ENCODE measurements around the gene COPS2. TPM values are rescaled to one million over a fixed set of nuclear protein-coding genes. Genes with fewer than 3 reads are reported as not detected.

The COPS2 gene
- total RNA-seq: 10 to 100 TPM; 15.0 to 51.4 (median 24.4) TPM

DNA sequence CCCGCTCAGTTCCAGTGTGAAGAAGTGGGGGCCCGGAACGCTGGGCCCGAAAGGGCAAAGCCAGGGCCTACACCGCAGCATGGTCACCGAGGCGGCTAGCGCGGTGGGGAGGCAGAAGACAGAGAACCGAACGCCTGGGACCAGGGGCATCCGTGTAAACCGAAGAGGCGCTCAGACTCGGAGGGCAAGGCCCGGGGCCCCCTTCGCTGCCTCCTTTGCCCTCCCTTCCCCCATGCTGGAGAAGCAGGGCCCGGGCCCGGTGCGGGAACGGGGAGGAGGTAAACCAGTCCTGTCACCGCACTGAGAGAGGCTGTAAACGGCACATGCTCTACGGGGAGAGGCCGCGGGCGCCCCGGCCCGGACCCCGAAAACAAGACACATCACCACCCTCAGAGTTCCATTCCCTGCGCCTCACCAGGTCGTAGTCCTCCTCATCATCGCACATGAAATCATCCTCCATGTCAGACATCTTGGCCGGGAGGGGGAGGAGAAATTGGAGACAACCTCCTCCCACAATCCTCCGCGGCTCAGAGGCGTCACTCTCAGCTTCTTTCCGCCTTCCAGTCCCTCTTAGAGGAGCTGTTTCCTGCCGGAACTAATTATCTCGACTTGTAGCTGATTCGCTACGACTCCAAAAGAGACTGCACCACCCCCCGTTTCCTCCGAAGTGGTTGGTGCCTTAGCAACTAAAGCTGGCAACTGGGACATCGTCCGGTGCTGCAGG lies at the start of gene COPS2:
Gene COPS2, minus strand, starts transcription at position 490 of the 724 bp plus-strand sequence. Its CDS starts 21 bp downstream, at position 469.
- Histone ChIP-seq H3K9me3 (no peaks in the 10 kb centered on the region), H3K27me3 (no peaks in the 10 kb centered on the region), H3K27ac (peak within 1 kb of the TSS; percentile 88 to 94 (median 92)), H3K4me1 (peaks cover 0 to 45% (median 17%) of the 10 kb centered on the region in 4 donors), H3K36me3 (no peaks in the 10 kb centered on the region), H3K4me3 (peak within 1 kb of the TSS; percentile 82 to 97 (median 89))
- in situ Hi-C loops (cut with MboI; ENCODE audit: low pct_ligation_motif_present in 1 of 4, low pct_unique_long_range_greater_than_20kb in 1 of 4, low sequenced_read_pairs in 3 of 4) (loop anchor here in 1 of 4 donors (10.0 kb wide), 1 partner anchor 290 kb away; no protein-coding TSS in a partner anchor), intact Hi-C loops (cut with DNase I; ENCODE audit: low total_unique reads) (no loop called here)
- 0% methylated on average over 4 to 46 of the region's 46 CpGs for WGBS, 2 donors (ENCODE audit: low coverage in 1 of 2)
- DNase-seq: peak; percentile 96
- TF ChIP-seq POLR2AphosphoS5 (IDR thresholded peaks at IDR 0.05): peak; percentile 80 to 92 (median 90)
- TF ChIP-seq, protein P1, sequence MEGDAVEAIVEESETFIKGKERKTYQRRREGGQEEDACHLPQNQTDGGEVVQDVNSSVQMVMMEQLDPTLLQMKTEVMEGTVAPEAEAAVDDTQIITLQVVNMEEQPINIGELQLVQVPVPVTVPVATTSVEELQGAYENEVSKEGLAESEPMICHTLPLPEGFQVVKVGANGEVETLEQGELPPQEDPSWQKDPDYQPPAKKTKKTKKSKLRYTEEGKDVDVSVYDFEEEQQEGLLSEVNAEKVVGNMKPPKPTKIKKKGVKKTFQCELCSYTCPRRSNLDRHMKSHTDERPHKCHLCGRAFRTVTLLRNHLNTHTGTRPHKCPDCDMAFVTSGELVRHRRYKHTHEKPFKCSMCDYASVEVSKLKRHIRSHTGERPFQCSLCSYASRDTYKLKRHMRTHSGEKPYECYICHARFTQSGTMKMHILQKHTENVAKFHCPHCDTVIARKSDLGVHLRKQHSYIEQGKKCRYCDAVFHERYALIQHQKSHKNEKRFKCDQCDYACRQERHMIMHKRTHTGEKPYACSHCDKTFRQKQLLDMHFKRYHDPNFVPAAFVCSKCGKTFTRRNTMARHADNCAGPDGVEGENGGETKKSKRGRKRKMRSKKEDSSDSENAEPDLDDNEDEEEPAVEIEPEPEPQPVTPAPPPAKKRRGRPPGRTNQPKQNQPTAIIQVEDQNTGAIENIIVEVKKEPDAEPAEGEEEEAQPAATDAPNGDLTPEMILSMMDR (IDR thresholded peaks at IDR 0.05): no peak
- no peak for TF ChIP-seq EP300 (IDR thresholded peaks at IDR 0.05; ENCODE audit: low read depth)
- peak; percentile 58 for TF ChIP-seq POLR2A (IDR thresholded peaks at IDR 0.05)

DNA sequence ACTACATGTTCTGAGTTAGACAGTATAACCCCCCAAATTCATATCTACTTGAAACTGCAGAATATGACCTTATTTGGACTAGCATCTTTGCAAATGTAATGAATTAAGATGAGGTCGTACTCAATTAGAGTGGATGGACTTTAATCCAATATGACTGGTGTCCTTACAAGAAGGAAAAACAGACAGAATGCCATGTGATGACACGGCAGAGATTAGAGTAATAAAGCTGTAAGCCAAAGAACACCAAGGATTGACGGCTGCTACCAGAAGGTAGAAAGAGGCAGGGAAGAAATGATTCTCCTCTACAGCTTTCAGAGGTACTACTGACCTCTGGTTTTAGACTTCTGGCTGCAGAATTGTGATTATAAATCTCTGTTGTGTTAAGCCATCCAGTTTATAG lies 44.9 kb upstream of the COPS2 start:
- TF ChIP-seq POLR2A (IDR thresholded peaks at IDR 0.05): no peak
- no peak for TF ChIP-seq EP300 (IDR thresholded peaks at IDR 0.05; ENCODE audit: low read depth)
- TF ChIP-seq, protein P1 (IDR thresholded peaks at IDR 0.05): no peak
- no peak for TF ChIP-seq POLR2AphosphoS5 (IDR thresholded peaks at IDR 0.05)
- H3K27me3 ChIP-seq: no peaks in the 10 kb centered on the region
- in situ Hi-C loops (cut with MboI; ENCODE audit: low pct_ligation_motif_present in 1 of 4, low pct_unique_long_range_greater_than_20kb in 1 of 4, low sequenced_read_pairs in 3 of 4) (loop anchor here in 1 of 4 donors (25.0 kb wide), 1 partner anchor 937 kb away; no protein-coding TSS in a partner anchor), intact Hi-C loops (cut with DNase I; ENCODE audit: low total_unique reads) (no loop called here)
- H3K36me3 ChIP-seq: peaks cover 0 to 24% (median 4%) of the 10 kb centered on the region in 4 donors
- peaks cover 0 to 13% (median 0%) of the 10 kb centered on the region in 4 donors for H3K4me1 ChIP-seq
- no peak overlapping the region for H3K27ac ChIP-seq
- WGBS, 2 donors (ENCODE audit: low coverage in 1 of 2): 59 to 60% methylated on average over 3 of the region's 3 CpGs
- no peak overlapping the region for H3K4me3 ChIP-seq
- no peak for DNase-seq
- no peaks in the 10 kb centered on the region for H3K9me3 ChIP-seq

DNA sequence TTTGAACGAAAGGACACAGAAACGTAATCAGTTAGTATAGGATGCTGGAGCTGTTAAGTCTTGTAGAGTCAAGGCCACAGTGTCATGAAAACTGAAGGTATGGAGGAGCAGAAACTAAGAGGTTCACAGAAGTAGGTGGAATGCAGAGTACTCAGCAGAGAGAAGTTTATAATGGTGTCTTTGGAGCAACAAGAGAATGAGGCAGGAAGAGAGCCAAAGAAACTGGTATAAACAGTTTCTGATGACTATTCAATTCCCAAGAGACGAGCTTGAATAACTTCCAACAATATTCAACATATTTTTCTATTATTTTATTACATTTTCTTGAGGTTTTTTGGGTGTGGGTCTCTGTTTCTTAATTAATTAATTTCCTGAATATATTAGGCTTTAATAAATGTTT lies 44.3 kb upstream of the COPS2 start:
- no peak for DNase-seq
- Histone ChIP-seq H3K4me1 (peaks cover 0 to 13% (median 0%) of the 10 kb centered on the region in 4 donors), H3K4me3 (no peak overlapping the region), H3K27me3 (no peaks in the 10 kb centered on the region), H3K36me3 (peaks cover 0 to 24% (median 4%) of the 10 kb centered on the region in 4 donors), H3K27ac (no peak overlapping the region), H3K9me3 (no peaks in the 10 kb centered on the region)
- TF ChIP-seq EP300 (IDR thresholded peaks at IDR 0.05; ENCODE audit: low read depth): no peak
- TF ChIP-seq POLR2AphosphoS5 (IDR thresholded peaks at IDR 0.05): no peak
- TF ChIP-seq, protein P1 (IDR thresholded peaks at IDR 0.05): no peak
- no peak for TF ChIP-seq POLR2A (IDR thresholded peaks at IDR 0.05)
- WGBS, 2 donors (ENCODE audit: low coverage in 1 of 2): 73 to 78% methylated on average over 3 of the region's 3 CpGs
- in situ Hi-C loops (cut with MboI; ENCODE audit: low pct_ligation_motif_present in 1 of 4, low pct_unique_long_range_greater_than_20kb in 1 of 4, low sequenced_read_pairs in 3 of 4) (loop anchor here in 1 of 4 donors (25.0 kb wide), 1 partner anchor 938 kb away; no protein-coding TSS in a partner anchor), intact Hi-C loops (cut with DNase I; ENCODE audit: low total_unique reads) (no loop called here)

DNA sequence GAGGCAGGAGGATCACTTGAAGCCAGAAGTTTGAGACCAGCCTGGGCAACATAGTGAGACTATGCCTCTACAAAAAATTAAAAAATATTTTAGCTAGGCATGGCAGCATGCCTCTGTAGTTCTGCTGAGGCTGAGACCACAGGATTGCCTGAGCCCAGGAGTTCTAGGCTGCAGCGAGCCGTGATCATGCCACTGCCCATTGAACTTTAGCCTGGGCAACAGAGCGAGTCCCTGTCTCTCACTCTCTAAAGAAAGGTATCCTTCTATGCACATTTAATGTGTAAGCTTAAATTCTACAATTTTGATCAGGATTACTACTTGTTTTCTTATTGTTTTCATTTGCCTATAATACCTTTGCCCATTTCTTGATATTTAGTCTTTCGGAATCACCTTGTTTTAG lies 41.5 kb upstream of the COPS2 start:
- TF ChIP-seq, protein P1 (IDR thresholded peaks at IDR 0.05): no peak
- TF ChIP-seq POLR2A (IDR thresholded peaks at IDR 0.05): no peak
- no peak for TF ChIP-seq EP300 (IDR thresholded peaks at IDR 0.05; ENCODE audit: low read depth)
- TF ChIP-seq POLR2AphosphoS5 (IDR thresholded peaks at IDR 0.05): no peak
- no peaks in the 10 kb centered on the region for H3K27me3 ChIP-seq

More for the DNA sequence above, 41.5 kb upstream of the COPS2 start:
- intact Hi-C loops (cut with DNase I; ENCODE audit: low total_unique reads) (no loop called here), in situ Hi-C loops (cut with MboI; ENCODE audit: low pct_ligation_motif_present in 1 of 4, low pct_unique_long_range_greater_than_20kb in 1 of 4, low sequenced_read_pairs in 3 of 4) (no loop called here)
- DNase-seq: no peak
- H3K4me1 ChIP-seq: peaks cover 0 to 13% (median 0%) of the 10 kb centered on the region in 4 donors
- 80 to 98% methylated on average over 4 of the region's 4 CpGs for WGBS, 2 donors (ENCODE audit: low coverage in 1 of 2)
- H3K27ac ChIP-seq: no peak overlapping the region
- peaks cover 0 to 5% (median 0%) of the 10 kb centered on the region in 4 donors for H3K36me3 ChIP-seq
- H3K4me3 ChIP-seq: no peak overlapping the region
- H3K9me3 ChIP-seq: no peaks in the 10 kb centered on the region
